Muscle layer of duodenum (tissue), 2 donors: ENCODE results near the gene CFI.
"Not testable (repeated sequence)": the region's sequence is repeated elsewhere in the genome, so short reads cannot be mapped to it uniquely, and the experiment has no call there.

Experiments used
- H3K27ac ChIP-seq: one replicate; pipeline ENCODE4 v1.7.0; 2013; ENCODE audit warnings: mild to moderate bottlenecking, low read length
- H3K27me3 ChIP-seq: one replicate; pipeline ENCODE4 v1.7.0; 2013; ENCODE audit warnings: low read depth, mild to moderate bottlenecking, control low read depth, low read length
- H3K36me3 ChIP-seq, 2 donors: one replicate each; pipeline ENCODE4 v1.7.0; 2013; ENCODE audit warnings: low read length in 2 of 2, control low read depth in 1 of 2, mild to moderate bottlenecking in 1 of 2; ENCODE audit not compliant: insufficient read depth in 2 of 2, control insufficient read depth in 1 of 2
- H3K4me1 ChIP-seq, 2 donors: one replicate each; pipeline ENCODE4 v1.7.0; 2013; ENCODE audit warnings: low read length in 2 of 2, mild to moderate bottlenecking in 2 of 2, control low read depth in 1 of 2, moderate library complexity in 1 of 2; ENCODE audit not compliant: insufficient read depth in 2 of 2, control insufficient read depth in 1 of 2
- H3K4me3 ChIP-seq, 2 donors: one replicate each; pipeline ENCODE4 v1.7.0; 2013; ENCODE audit warnings: low read length in 2 of 2, low read depth in 1 of 2, mild to moderate bottlenecking in 1 of 2
- H3K9me3 ChIP-seq, 2 donors: one replicate each; pipeline ENCODE4 v1.7.0; 2013; ENCODE audit warnings: low read length in 2 of 2, control low read depth in 1 of 2, mild to moderate bottlenecking in 1 of 2; ENCODE audit not compliant: control insufficient read depth in 1 of 2
- donor health status: healthy.

CFI gene

GRCh38 chr4:109795059-109795458, 6.7 kb downstream of the CFI start:
- H3K9me3 ChIP-seq: peaks cover 9 to 13% of the 10 kb centered on the region in 2 donors
- no peaks in the 10 kb centered on the region for H3K36me3 ChIP-seq
- H3K4me1 ChIP-seq: no peaks in the 10 kb centered on the region
- no peak overlapping the region for H3K4me3 ChIP-seq
- no peak overlapping the region for H3K27ac ChIP-seq
- no peaks in the 10 kb centered on the region for H3K27me3 ChIP-seq

GRCh38 chr4:109787807-109788206, 14.0 kb downstream of the CFI start:
- H3K27ac ChIP-seq: no peak overlapping the region
- no peaks in the 10 kb centered on the region for H3K9me3 ChIP-seq
- no peaks in the 10 kb centered on the region for H3K27me3 ChIP-seq
- no peaks in the 10 kb centered on the region for H3K4me1 ChIP-seq
- no peaks in the 10 kb centered on the region for H3K36me3 ChIP-seq
- no peak overlapping the region for H3K4me3 ChIP-seq

- H3K4me1 ChIP-seq: no peaks in the 10 kb centered on the region
- no peaks in the 10 kb centered on the region for H3K27me3 ChIP-seq
- no peaks in the 10 kb centered on the region for H3K9me3 ChIP-seq
- H3K27ac ChIP-seq: no peak overlapping the region
- no peak overlapping the region for H3K4me3 ChIP-seq
- H3K36me3 ChIP-seq: no peaks in the 10 kb centered on the region
Observed at GRCh38 chr4:109786846-109787245, 15.0 kb downstream of the CFI start.

GRCh38 chr4:109782092-109782491, 19.7 kb downstream of the CFI start:
- H3K36me3 ChIP-seq, H3K27ac ChIP-seq, H3K4me1 ChIP-seq, H3K9me3 ChIP-seq, H3K27me3 ChIP-seq, H3K4me3 ChIP-seq: not testable (repeated sequence)

GRCh38 chr4:109764789-109765402, 36.9 kb downstream of the CFI start:
- Histone ChIP-seq H3K27me3 (no peaks in the 10 kb centered on the region), H3K36me3 (no peaks in the 10 kb centered on the region), H3K9me3 (no peaks in the 10 kb centered on the region), H3K4me3 (no peak overlapping the region), H3K4me1 (no peaks in the 10 kb centered on the region), H3K27ac (no peak overlapping the region)

- Histone ChIP-seq H3K27ac (no peak overlapping the region), H3K27me3 (no peaks in the 10 kb centered on the region), H3K4me3 (no peak overlapping the region), H3K9me3 (no peaks in the 10 kb centered on the region), H3K36me3 (no peaks in the 10 kb centered on the region), H3K4me1 (no peaks in the 10 kb centered on the region)
Observed at GRCh38 chr4:109764376-109764775, 37.4 kb downstream of the CFI start.

GRCh38 chr4:109760682-109761081, 41.1 kb downstream of the CFI start:
- H3K27me3 ChIP-seq: no peaks in the 10 kb centered on the region
- H3K27ac ChIP-seq: no peak overlapping the region
- H3K4me3 ChIP-seq: no peak overlapping the region
- no peaks in the 10 kb centered on the region for H3K9me3 ChIP-seq
- H3K36me3 ChIP-seq: no peaks in the 10 kb centered on the region
- H3K4me1 ChIP-seq: no peaks in the 10 kb centered on the region

GRCh38 chr4:109755656-109756055, 46.1 kb downstream of the CFI start:
- H3K27me3 ChIP-seq: no peaks in the 10 kb centered on the region
- H3K27ac ChIP-seq: no peak overlapping the region
- H3K4me3 ChIP-seq: no peak overlapping the region
- no peaks in the 10 kb centered on the region for H3K9me3 ChIP-seq
- H3K4me1 ChIP-seq: no peaks in the 10 kb centered on the region
- H3K36me3 ChIP-seq: no peaks in the 10 kb centered on the region

- no peaks in the 10 kb centered on the region for H3K36me3 ChIP-seq
- H3K27me3 ChIP-seq: no peaks in the 10 kb centered on the region
- H3K4me3 ChIP-seq: no peak overlapping the region
- no peaks in the 10 kb centered on the region for H3K9me3 ChIP-seq
- no peak overlapping the region for H3K27ac ChIP-seq
- H3K4me1 ChIP-seq: no peaks in the 10 kb centered on the region
Observed at GRCh38 chr4:109754093-109754857, 47.5 kb downstream of the CFI start.

- Histone ChIP-seq H3K4me1 (no peaks in the 10 kb centered on the region), H3K9me3 (no peaks in the 10 kb centered on the region), H3K27me3 (no peaks in the 10 kb centered on the region), H3K27ac (no peak overlapping the region), H3K36me3 (no peaks in the 10 kb centered on the region), H3K4me3 (no peak overlapping the region)
Observed at GRCh38 chr4:109752525-109752924, 49.3 kb downstream of the CFI start.

- Histone ChIP-seq H3K27me3 (no peaks in the 10 kb centered on the region), H3K36me3 (no peaks in the 10 kb centered on the region), H3K9me3 (no peaks in the 10 kb centered on the region), H3K27ac (no peak overlapping the region), H3K4me1 (no peaks in the 10 kb centered on the region), H3K4me3 (no peak overlapping the region)
Observed at GRCh38 chr4:109751852-109752251, 49.9 kb downstream of the CFI start.
